ENCODE results near the gene GARNL3. TPM values are rescaled to one million over a fixed set of nuclear protein-coding genes. Genes with fewer than 3 reads are reported as not detected.

GARNL3 gene, protein sequence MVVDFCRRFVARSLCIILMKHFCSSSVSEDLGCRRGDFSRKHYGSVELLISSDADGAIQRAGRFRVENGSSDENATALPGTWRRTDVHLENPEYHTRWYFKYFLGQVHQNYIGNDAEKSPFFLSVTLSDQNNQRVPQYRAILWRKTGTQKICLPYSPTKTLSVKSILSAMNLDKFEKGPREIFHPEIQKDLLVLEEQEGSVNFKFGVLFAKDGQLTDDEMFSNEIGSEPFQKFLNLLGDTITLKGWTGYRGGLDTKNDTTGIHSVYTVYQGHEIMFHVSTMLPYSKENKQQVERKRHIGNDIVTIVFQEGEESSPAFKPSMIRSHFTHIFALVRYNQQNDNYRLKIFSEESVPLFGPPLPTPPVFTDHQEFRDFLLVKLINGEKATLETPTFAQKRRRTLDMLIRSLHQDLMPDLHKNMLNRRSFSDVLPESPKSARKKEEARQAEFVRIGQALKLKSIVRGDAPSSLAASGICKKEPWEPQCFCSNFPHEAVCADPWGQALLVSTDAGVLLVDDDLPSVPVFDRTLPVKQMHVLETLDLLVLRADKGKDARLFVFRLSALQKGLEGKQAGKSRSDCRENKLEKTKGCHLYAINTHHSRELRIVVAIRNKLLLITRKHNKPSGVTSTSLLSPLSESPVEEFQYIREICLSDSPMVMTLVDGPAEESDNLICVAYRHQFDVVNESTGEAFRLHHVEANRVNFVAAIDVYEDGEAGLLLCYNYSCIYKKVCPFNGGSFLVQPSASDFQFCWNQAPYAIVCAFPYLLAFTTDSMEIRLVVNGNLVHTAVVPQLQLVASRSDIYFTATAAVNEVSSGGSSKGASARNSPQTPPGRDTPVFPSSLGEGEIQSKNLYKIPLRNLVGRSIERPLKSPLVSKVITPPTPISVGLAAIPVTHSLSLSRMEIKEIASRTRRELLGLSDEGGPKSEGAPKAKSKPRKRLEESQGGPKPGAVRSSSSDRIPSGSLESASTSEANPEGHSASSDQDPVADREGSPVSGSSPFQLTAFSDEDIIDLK
- 1 to 10 TPM in 1 of 2 experiments, under 1 TPM in 1; 0.93 to 1.5 TPM for total RNA-seq

DNA sequence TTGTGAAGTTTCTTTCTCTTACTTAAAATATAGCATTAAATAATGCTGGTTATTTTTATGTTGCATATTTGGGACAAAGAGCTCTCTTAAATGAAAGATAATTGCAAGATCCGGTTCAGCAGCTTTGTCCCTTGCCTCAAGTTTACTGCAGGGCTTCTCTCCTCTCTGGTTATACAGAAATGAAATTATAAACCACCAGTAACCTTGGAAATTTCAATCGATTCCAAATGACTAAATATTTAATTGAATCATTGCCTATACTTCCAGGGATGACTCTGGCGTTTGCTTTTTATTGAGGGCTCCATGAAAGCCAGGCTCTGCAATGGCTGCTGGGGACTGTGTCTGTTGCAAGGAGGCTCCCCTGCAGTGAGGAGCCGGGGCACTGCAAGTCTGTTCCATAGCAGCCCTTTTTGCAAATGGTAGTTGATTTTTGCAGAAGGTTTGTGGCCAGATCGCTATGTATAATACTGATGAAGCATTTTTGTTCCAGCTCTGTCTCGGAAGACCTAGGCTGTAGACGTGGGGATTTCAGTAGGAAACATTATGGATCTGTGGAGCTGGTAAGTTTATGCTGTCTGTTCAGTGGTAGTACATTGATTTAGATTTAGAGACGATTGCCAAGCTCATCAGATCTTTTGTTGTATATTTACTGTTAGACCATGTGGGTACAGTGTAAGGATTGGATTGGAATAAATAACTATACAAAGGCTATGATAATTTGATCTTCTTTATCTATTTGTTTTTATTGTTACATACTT, at the start of gene GARNL3:
GARNL3 (plus strand) TSS at position 313 of the 758 bp plus-strand sequence; CDS start at position 417, 104 bp downstream.

GRCh38 chr9:127396808-127397645, 132.5 kb downstream of the GARNL3 start, which contains the start of gene SLC2A8:
Gene SLC2A8, plus strand, starts transcription at chr9:127397169. Its CDS starts 62 bp downstream, at chr9:127397231.

GRCh38 chr9:127423934-127424675, 159.5 kb downstream of the GARNL3 start, which contains the start of gene ZNF79:
Gene ZNF79, plus strand, starts transcription at chr9:127424382. Its CDS starts 406 bp downstream, at chr9:127424788.

Other genes with a start within 250 kb of the GARNL3 start
- not detected for gene ANGPTL2, start 142.1 kb upstream of the GARNL3 start, total RNA-seq
- gene SLC2A8, start 132.4 kb downstream of the GARNL3 start, total RNA-seq = 1 to 10 TPM; 1.7 to 1.8 TPM
- gene ZNF79, start 159.6 kb downstream of the GARNL3 start, total RNA-seq = 10 to 100 TPM; 10.3 to 10.4 TPM
- gene RPL12, start 186.6 kb downstream of the GARNL3 start, total RNA-seq = 1,000 to 10,000 TPM; 1,831 to 1,874 TPM
- 10 to 100 TPM; 12.7 to 13.8 TPM for gene LRSAM1, start 186.7 kb downstream of the GARNL3 start, total RNA-seq